HG03103 (cell line): Measurements from ENCODE around the gene CMTR1.

Experiments
- ATAC-seq: cut with Tn5 transposase; IDR thresholded peaks from one replicate; pipeline ENCODE4 v1.9.1; 2021; ENCODE audit warnings: low read depth; ENCODE audit not compliant: unreplicated experiment

The CMTR1 gene

GRCh38 chr6:37474316-37474715, 41.3 kb downstream of the CMTR1 start:
- ATAC-seq: no peak

DNA sequence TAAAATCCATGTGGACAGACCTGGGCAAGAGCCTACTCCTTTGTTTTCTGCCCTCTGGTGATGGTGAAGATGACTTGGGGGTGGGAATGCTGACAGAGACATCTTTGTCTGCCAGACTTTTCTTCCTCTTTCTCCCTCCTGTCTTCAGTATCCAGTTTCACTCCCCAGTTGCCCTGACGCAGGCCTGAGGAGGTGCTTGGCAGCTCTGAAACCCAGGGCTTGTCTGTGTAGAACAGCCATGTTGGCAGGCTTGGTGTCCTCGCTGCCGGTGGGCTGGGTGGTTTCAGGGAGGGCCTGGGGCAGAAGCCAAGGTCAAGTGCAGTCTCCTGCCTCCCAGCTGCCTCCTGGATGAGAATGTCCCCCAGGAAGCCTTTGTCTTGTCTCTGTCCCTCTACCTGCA, 44.2 kb downstream of the CMTR1 start:
- ATAC-seq: no peak

- no peak for ATAC-seq
Measured at GRCh38 chr6:37477656-37478435, 44.8 kb downstream of the CMTR1 start.

- no peak for ATAC-seq
Measured at GRCh38 chr6:37478827-37479226, 45.8 kb downstream of the CMTR1 start.

DNA sequence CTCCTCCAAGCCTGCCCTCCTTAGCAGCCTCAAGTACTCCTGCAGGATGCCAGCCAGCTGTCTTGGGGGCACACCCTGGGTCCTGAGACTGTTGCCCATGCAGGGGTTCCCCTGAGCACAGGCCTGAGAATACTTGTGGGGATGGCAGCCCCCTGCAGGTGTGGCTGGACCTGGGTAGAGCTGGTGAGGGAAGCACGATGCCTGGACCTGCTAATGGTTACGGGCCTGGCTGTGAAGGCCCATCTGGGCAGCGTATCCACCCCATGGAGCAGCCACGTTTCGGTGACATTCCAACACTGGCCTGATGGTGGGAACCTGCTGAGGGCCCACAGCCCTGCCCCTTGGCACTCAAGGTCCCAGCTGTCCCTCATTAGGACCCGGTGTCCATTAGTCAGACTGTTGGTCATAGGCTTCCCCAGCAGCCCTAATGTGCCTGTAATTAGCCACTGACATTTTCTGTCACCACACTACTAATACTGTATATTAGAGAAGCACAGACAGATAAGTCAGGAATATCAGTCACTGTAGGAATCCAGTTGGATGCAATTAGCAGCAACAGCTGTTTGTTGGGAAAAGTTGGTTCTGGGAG, 46.3 kb downstream of the CMTR1 start:
- ATAC-seq: no peak

- ATAC-seq: no peak
Measured at GRCh38 chr6:37480118-37480736, 47.2 kb downstream of the CMTR1 start.

GRCh38 chr6:37480951-37481534, 48.0 kb downstream of the CMTR1 start:
- no peak for ATAC-seq

- no peak for ATAC-seq
Measured at GRCh38 chr6:37481711-37482605, 48.9 kb downstream of the CMTR1 start.

DNA sequence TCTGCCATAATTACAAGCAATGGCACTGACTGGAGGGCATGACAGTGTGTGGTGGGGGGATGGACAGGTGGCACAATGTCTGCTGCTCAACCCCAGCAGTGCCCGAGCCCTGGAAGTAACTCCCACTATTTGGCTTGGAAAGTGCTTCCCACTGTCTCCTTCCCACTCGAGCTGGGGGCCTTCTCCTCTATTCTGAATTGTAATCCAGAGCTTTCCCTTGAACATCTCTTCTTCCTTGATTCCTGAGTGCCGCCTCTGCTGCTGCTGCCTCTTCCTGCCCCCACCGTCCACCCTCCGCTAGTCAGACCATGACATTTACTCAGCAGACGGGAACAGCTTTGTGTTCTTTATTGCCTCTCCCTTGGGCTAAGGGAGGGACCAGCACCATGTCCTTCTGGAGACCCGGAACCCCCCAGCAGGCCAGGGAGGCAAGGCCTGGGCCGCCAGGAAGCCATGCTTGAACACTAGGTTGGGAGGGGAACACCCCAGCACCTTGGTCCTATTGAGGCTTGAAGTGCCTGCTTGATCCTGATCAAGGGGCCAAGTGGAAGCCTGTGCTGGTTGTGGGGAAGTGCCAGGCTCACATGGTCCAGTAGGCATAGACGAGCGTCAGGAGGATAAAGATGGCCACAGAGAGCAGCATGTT, 49.7 kb downstream of the CMTR1 start:
- no peak for ATAC-seq

- ATAC-seq: no peak
Measured at GRCh38 chr6:37483252-37483901, 50.4 kb downstream of the CMTR1 start.

GRCh38 chr6:37483917-37484785, 51.1 kb downstream of the CMTR1 start:
- no peak for ATAC-seq

DNA sequence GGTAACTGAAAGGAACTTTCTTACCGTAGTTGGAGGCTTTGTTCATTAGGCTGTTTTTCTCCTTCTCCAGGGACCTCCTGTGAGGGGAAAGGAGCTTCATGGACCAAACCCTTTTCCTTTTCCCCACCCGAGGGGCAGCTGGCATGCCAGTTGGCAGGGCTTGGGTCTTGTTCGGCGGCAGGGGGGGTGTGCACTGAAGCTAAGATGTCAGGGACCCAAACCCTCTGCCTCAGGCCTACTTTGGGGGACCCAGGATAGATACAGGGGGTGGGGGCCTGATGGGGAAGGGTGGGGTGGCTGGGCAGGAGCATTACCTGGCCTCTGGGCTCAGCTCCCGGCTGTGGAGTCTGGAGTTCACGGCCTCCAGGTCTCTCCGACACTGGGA, 51.8 kb downstream of the CMTR1 start:
- ATAC-seq: no peak

DNA sequence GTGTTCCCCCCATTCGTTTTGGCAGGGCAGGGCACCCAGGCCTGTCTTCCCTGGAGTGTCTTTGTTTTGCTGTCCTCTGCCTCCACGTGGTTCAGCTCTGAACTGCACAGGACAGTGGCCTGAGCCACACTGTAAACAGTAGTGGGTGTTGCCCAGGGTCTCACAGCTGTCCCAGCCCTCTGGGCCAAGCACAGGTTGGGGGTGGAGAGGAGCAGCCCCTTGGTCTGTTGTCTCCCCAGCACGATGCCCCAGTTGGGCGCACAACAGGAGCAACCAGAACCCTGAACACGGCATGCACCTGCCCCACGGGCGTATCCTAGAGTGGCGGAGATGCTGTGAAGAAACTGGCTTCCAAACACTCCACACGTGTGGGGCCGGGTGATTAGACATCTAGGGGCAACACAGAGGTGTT, 52.3 kb downstream of the CMTR1 start:
- ATAC-seq: no peak

GRCh38 chr6:37486121-37486839, 53.3 kb downstream of the CMTR1 start:
- no peak for ATAC-seq

- no peak for ATAC-seq
Measured at GRCh38 chr6:37487591-37488380, 54.8 kb downstream of the CMTR1 start.

DNA sequence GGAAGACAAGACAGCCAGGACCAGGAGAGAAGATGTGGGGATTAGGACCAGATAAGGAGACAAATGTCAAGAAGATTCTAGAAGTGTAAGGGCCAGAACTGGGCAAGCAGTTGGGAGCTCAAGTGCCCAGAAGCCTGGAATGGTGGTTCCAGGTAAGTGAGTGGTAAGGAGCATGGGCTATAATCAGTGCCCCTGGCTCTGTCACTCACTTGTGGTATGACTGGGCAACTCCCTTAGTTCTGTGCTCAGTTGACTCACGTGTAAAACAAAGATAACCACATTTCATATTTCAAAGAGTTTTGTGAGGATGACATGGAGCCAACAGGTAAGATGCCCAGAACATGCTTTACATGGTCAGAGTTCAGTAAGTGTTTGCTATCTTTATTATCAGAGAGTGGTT, 55.5 kb downstream of the CMTR1 start:
- ATAC-seq: no peak

- no peak for ATAC-seq
Measured at GRCh38 chr6:37489697-37490336, 56.8 kb downstream of the CMTR1 start.
